CD14-positive monocyte (primary cell): ENCODE measurements around the gene TMEM132E. TPM values are rescaled to one million over a fixed set of nuclear protein-coding genes. Genes with fewer than 3 reads are reported as not detected.

Experiments used
- DNase-seq, 3 donors: peaks; one replicate each; pipeline ENCODE4 v3.0.0-alpha.2; 2011 to 2022
- H2AFZ ChIP-seq: 2 replicates; pipeline ENCODE4 v1.6.0; 2012; ENCODE audit warnings: mild to moderate bottlenecking, low read depth, low read length, inconsistent platforms; ENCODE audit not compliant: insufficient read depth, poor library complexity, severe bottlenecking
- H3K27ac ChIP-seq, 2 donors: 1 replicate in 1 of 2; 2 replicates in 1 of 2; pipeline ENCODE4 v1.5.1; 2012 to 2013; ENCODE audit warnings: low read length in 2 of 2, control low read depth in 1 of 2, inconsistent platforms in 1 of 2, low read depth in 1 of 2, mild to moderate bottlenecking in 1 of 2
- H3K27me3 ChIP-seq, 2 donors: one replicate each; pipeline versions ENCODE4 v1.6.0 to v1.6.1; 2011 to 2013; ENCODE audit warnings: low read length in 2 of 2; ENCODE audit not compliant: control insufficient read depth in 2 of 2, insufficient read depth in 2 of 2
- H3K36me3 ChIP-seq, 2 donors: replicated peaks in 1 of 2; 1 replicate in 1 of 2; 2 replicates in 1 of 2; pipeline versions ENCODE4 v1.5.1 to v1.6.1; 2012 to 2013; ENCODE audit warnings: low read length in 2 of 2, control low read depth in 1 of 2, inconsistent platforms in 1 of 2, mild to moderate bottlenecking in 1 of 2; ENCODE audit not compliant: insufficient read depth in 2 of 2, control insufficient read depth in 1 of 2
- H3K4me1 ChIP-seq, 2 donors: 1 replicate in 1 of 2; 2 replicates in 1 of 2; pipeline versions ENCODE4 v1.5.1 to v1.6.1; 2012 to 2013; ENCODE audit warnings: low read length in 2 of 2, control low read depth in 1 of 2, inconsistent platforms in 1 of 2, mild to moderate bottlenecking in 1 of 2, moderate library complexity in 1 of 2; ENCODE audit not compliant: insufficient read depth in 2 of 2, control insufficient read depth in 1 of 2
- H3K4me2 ChIP-seq: replicated peaks from 2 replicates; pipeline ENCODE3; 2012; ENCODE audit warnings: low read length, moderate library complexity, mild to moderate bottlenecking; ENCODE audit not compliant: poor library complexity, severe bottlenecking; ENCODE audit errors: extremely low read depth
- H3K4me3 ChIP-seq, 3 experiments: fragments of 200-600 bp in 1 of 3; sonication (generic) in 1 of 3; replicated peaks in 1 of 3; 1 replicate in 2 of 3; 2 replicates in 1 of 3; pipeline ENCODE4 v1.5.1; 2011 to 2013; ENCODE audit warnings: low read length in 3 of 3, mild to moderate bottlenecking in 3 of 3, control low read depth in 2 of 3, low read depth in 2 of 3, inconsistent platforms in 1 of 3, moderate library complexity in 1 of 3
- H3K79me2 ChIP-seq: 2 replicates; pipeline ENCODE4 v1.6.0; 2012; ENCODE audit warnings: mild to moderate bottlenecking, control low read depth, inconsistent platforms, low read length, moderate library complexity; ENCODE audit not compliant: insufficient read depth
- H3K9ac ChIP-seq: 2 replicates; pipeline ENCODE4 v1.6.0; 2017; ENCODE audit warnings: low read length, mild to moderate bottlenecking; ENCODE audit not compliant: insufficient read depth, poor library complexity, severe bottlenecking
- H3K9me3 ChIP-seq, 2 donors: replicated peaks in 1 of 2; 1 replicate in 1 of 2; 2 replicates in 1 of 2; pipeline versions ENCODE4 v1.5.1 to v1.6.1; 2012 to 2013; ENCODE audit warnings: low read length in 2 of 2, control low read depth in 1 of 2; ENCODE audit not compliant: control insufficient read depth in 1 of 2, insufficient read depth in 1 of 2
- H4K20me1 ChIP-seq: 2 replicates; pipeline ENCODE4 v1.6.0; 2012; ENCODE audit warnings: mild to moderate bottlenecking, low read length, control low read depth, moderate library complexity; ENCODE audit not compliant: insufficient read depth
- H3K27ac Mint-ChIP-seq, 7 donors: one replicate each; pipeline ENCODE4 v1.8.0; 2020; ENCODE audit warnings: mild to moderate bottlenecking in 7 of 7, mixed read lengths in 7 of 7, moderate library complexity in 6 of 7, inconsistent platforms in 2 of 7
- H3K27me3 Mint-ChIP-seq, 3 donors: one replicate each; pipeline ENCODE4 v1.8.0; 2021 to 2022; ENCODE audit warnings: low read depth in 3 of 3, mild to moderate bottlenecking in 3 of 3, mixed read lengths in 3 of 3, moderate library complexity in 3 of 3, inconsistent platforms in 1 of 3
- H3K36me3 Mint-ChIP-seq, 2 donors: one replicate each; pipeline ENCODE4 v1.8.0; 2020; ENCODE audit warnings: mixed read lengths in 2 of 2, inconsistent platforms in 1 of 2, mild to moderate bottlenecking in 1 of 2
- H3K4me1 Mint-ChIP-seq: one replicate; pipeline ENCODE4 v1.8.0; 2020; ENCODE audit warnings: mild to moderate bottlenecking, mixed read lengths
- H3K4me3 Mint-ChIP-seq, 2 donors: one replicate each; pipeline ENCODE4 v1.8.0; 2020; ENCODE audit warnings: mild to moderate bottlenecking in 2 of 2, mixed read lengths in 2 of 2, moderate library complexity in 1 of 2
- H3K9me3 Mint-ChIP-seq, 7 donors: one replicate each; pipeline ENCODE4 v1.8.0; 2020 to 2022; ENCODE audit warnings: mixed read lengths in 7 of 7, mild to moderate bottlenecking in 6 of 7, moderate library complexity in 6 of 7, inconsistent platforms in 2 of 7
- CTCF ChIP-seq: fragments of 200-600 bp; IDR thresholded peaks from one replicate; pipeline ENCODE4 v1.8.0; 2022; ENCODE audit warnings: antibody characterized with exemption, mild to moderate bottlenecking
- WGBS: methylation state at CpG from one replicate; pipeline ENCODE4 v1.1.5; 2013; ENCODE audit warnings: missing lambda C conversion rate; ENCODE audit not compliant: insufficient coverage; 5-methylcytosine and 5-hydroxymethylcytosine counted together
- intact Hi-C, 2 donors: fragments of 100-400 bp; cut with micrococcal nuclease; formaldehyde crosslinking; loops; one replicate each; pipeline versions ENCODE4 v1.15.0 to v1.15.1; 2023
- polyA plus RNA-seq, 3 donors: library from polyadenylated mRNA; depleted of rRNA in 1 of 3; unstranded in 2 of 3; stranded (reverse) in 1 of 3; fragments of 300-500 nt in 2 of 3; fragments of >200 nt in 1 of 3; fragmentation: Illumina TruSeq in 2 of 3; gene quantifications; 1 replicate in 2 of 3; 2 replicates in 1 of 3; pipeline ENCODE4 v1.2.3, GENCODE V29; 2012 to 2021

The TMEM132E gene
- polyA plus RNA-seq, 3 donors = not detected

DNA sequence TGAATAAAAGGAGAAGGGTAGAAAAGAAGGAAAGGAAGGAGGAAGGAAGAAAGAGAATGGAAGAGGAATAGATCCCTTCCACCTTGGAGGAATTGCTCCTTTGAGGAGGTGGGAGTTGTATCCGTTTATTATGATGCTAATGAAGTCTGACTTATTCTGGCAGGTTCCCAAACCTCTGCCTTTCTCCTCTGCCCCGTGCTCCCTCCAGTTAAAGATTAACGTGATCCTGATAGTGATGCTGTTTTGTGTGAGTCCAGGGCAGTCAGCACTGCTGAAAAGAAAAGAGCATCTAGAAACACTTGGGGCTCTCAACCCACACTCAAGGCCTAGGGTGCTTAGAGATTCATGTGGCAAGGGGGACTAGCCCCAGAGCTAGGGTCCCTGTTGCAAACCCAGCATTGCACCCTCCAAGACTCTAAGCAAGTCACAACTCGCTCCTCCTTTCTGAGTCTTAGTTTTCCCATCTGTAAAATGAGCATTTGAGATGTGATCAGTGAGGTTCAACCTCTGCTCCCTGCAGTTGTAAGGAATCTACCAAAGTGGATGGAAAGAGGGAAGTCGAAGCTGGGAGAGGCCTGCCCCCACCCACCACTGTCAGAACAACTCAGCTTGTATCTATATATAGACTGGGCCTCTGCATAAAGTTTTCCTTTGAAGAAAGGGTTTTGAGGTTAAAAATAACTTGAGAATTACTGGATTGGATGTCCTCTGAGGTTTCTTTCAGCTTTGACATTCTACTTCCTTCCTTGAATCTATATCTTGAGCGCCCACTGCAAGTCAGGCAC lies 46.9 kb upstream of the TMEM132E start:
- no CpG with 5 or more reads among the region's 6 CpGs for WGBS
- H3K4me3 ChIP-seq = no peak overlapping the region
- H3K27ac ChIP-seq = no peak overlapping the region
- no peaks in the 10 kb centered on the region for H4K20me1 ChIP-seq
- no peak overlapping the region for H3K4me2 ChIP-seq
- peaks cover 3 to 23% (median 6%) of the 10 kb centered on the region in 3 donors for H3K27me3 Mint-ChIP-seq
- H2AFZ ChIP-seq = no peak overlapping the region
- TF ChIP-seq CTCF = no peak
- H3K27me3 ChIP-seq = peaks cover 0 to 4% of the 10 kb centered on the region in 2 donors
- no peaks in the 10 kb centered on the region for H3K36me3 ChIP-seq
- H3K4me1 Mint-ChIP-seq = no peaks in the 10 kb centered on the region
- H3K9ac ChIP-seq = no peak overlapping the region
- H3K4me1 ChIP-seq = no peaks in the 10 kb centered on the region
- DNase-seq = no peak
- peak overlapping the region in 1 of 2 donors; percentile 13 for H3K4me3 Mint-ChIP-seq
- H3K79me2 ChIP-seq = no peaks in the 10 kb centered on the region
- no peak overlapping the region for H3K27ac Mint-ChIP-seq
- intact Hi-C loops = no loop called here
- no peaks in the 10 kb centered on the region for H3K36me3 Mint-ChIP-seq
- H3K9me3 Mint-ChIP-seq = no peaks in the 10 kb centered on the region
- no peaks in the 10 kb centered on the region for H3K9me3 ChIP-seq

- H4K20me1 ChIP-seq = no peaks in the 10 kb centered on the region
- H3K9me3 ChIP-seq = no peaks in the 10 kb centered on the region
- Mint-ChIP-seq H3K4me3 (no peak overlapping the region), H3K27me3 (peaks cover 0 to 22% (median 8%) of the 10 kb centered on the region in 3 donors), H3K36me3 (no peaks in the 10 kb centered on the region), H3K4me1 (no peaks in the 10 kb centered on the region), H3K9me3 (no peaks in the 10 kb centered on the region), H3K27ac (no peak overlapping the region)
- no peak overlapping the region for H3K27ac ChIP-seq
- no peaks in the 10 kb centered on the region for H3K79me2 ChIP-seq
- WGBS = 94% methylated on average over 3 of the region's 6 CpGs
- no peak for TF ChIP-seq CTCF
- no peak overlapping the region for H3K4me3 ChIP-seq
- peaks cover 0 to 4% of the 10 kb centered on the region in 2 donors for H3K27me3 ChIP-seq
- H2AFZ ChIP-seq = no peak overlapping the region
- no peaks in the 10 kb centered on the region for H3K4me1 ChIP-seq
- intact Hi-C loops = no loop called here
- no peak overlapping the region for H3K9ac ChIP-seq
- no peak for DNase-seq
- no peak overlapping the region for H3K4me2 ChIP-seq
- no peaks in the 10 kb centered on the region for H3K36me3 ChIP-seq
Observed at GRCh38 chr17:34533806-34534527, 45.4 kb upstream of the TMEM132E start.
